PC-3 (cell line): Measurements from ENCODE around the gene TSHZ2. TPM values are rescaled to one million over a fixed set of nuclear protein-coding genes. Genes with fewer than 3 reads are reported as not detected.

ENCODE experiments used
- ATAC-seq: fragments of 200-7000 bp; cut with Tn5 transposase; 2 replicates; pipeline ENCODE4 v1.9.1; 2020; ENCODE audit warnings: mild to moderate bottlenecking, moderate library complexity
- BruUV-seq: library from RNA; stranded (reverse); fragments of 400-500 nt; replicated peaks from 2 replicates; lab custom pipeline; 2021; lab: Mats Ljungman, UMichigan
- CTCF ChIA-PET: fragments of 300-600 bp; sonication (Branson Sonifier 250); formaldehyde crosslinking; loops from one replicate; lab custom pipeline; 2022; ENCODE audit warnings: antibody characterized with exemption; lab: Charles Lee
- POLR2A ChIA-PET: fragments of 300-600 bp; sonication (Branson Sonifier 250); formaldehyde crosslinking; loops from one replicate; lab custom pipeline; 2022; ENCODE audit warnings: antibody characterized with exemption; ENCODE audit not compliant: unreplicated experiment; lab: Charles Lee
- DNase-seq: peaks from one replicate; pipeline ENCODE4 v3.0.0-alpha.2; 2015
- H2AFZ ChIP-seq: fragments of 300-600 bp; sonication (generic); 2 replicates; pipeline ENCODE4 v1.6.0; 2016; ENCODE audit warnings: antibody characterized with exemption, low read length
- H3F3A ChIP-seq: fragments of 300-600 bp; sonication (generic); one replicate; pipeline ENCODE4 v1.6.0; 2017; ENCODE audit warnings: antibody characterized with exemption, low read length, control low read depth, mild to moderate bottlenecking; ENCODE audit not compliant: unreplicated experiment
- H3K27ac ChIP-seq: fragments of 300-600 bp; sonication (generic); 2 replicates; pipeline ENCODE4 v1.5.1; 2016; ENCODE audit warnings: mild to moderate bottlenecking, low read length
- H3K27me3 ChIP-seq: fragments of 300-600 bp; sonication (generic); 2 replicates; pipeline ENCODE4 v1.6.1; 2016; ENCODE audit warnings: low read length, mixed read lengths
- H3K36me3 ChIP-seq: fragments of 300-600 bp; sonication (generic); 2 replicates; pipeline ENCODE4 v1.6.1; 2016; ENCODE audit warnings: low read depth, mixed run types, low read length, mixed read lengths
- H3K4me1 ChIP-seq: fragments of 300-600 bp; sonication (generic); 2 replicates; pipeline ENCODE4 v1.5.1; 2016; ENCODE audit warnings: low read length; ENCODE audit not compliant: insufficient read depth
- H3K4me2 ChIP-seq: fragments of 300-600 bp; sonication (generic); 2 replicates; pipeline ENCODE4 v1.6.0; 2016; ENCODE audit warnings: low read length
- H3K4me3 ChIP-seq: fragments of 300-600 bp; sonication (generic); 2 replicates; pipeline ENCODE4 v1.5.1; 2016; ENCODE audit warnings: mild to moderate bottlenecking, low read length, mixed read lengths
- H3K79me2 ChIP-seq: fragments of 300-600 bp; sonication (generic); 2 replicates; pipeline ENCODE4 v1.6.1; 2017; ENCODE audit warnings: low read length, mixed read lengths
- H3K9ac ChIP-seq: fragments of 300-600 bp; sonication (generic); 2 replicates; pipeline ENCODE4 v1.6.0; 2016; ENCODE audit warnings: mild to moderate bottlenecking, low read length
- H3K9me2 ChIP-seq: fragments of 300-600 bp; sonication (generic); replicated peaks from 2 replicates; pipeline ENCODE4 v1.6.1; 2016; ENCODE audit warnings: mixed run types, low read length, mixed read lengths
- H3K9me3 ChIP-seq: fragments of 300-600 bp; sonication (generic); 2 replicates; pipeline ENCODE4 v1.6.1; 2016; ENCODE audit warnings: low read length, mixed read lengths
- H4K20me1 ChIP-seq: fragments of 300-600 bp; sonication (generic); 2 replicates; pipeline ENCODE4 v1.6.1; 2016; ENCODE audit warnings: low read length, mixed read lengths
- EZH2 ChIP-seq: fragments of 300-600 bp; sonication (generic); IDR thresholded peaks from one replicate; pipeline ENCODE4 v1.6.1; 2017; ENCODE audit warnings: antibody characterized with exemption, mild to moderate bottlenecking, low read length; ENCODE audit not compliant: unreplicated experiment
- EZH2phosphoT487 ChIP-seq: fragments of 300-600 bp; sonication (generic); IDR thresholded peaks from 2 replicates; pipeline ENCODE4 v1.6.1; 2018; ENCODE audit warnings: mild to moderate bottlenecking, antibody characterized with exemption, low read length, borderline replicate concordance
- intact Hi-C: fragments of 100-400 bp; cut with micrococcal nuclease; formaldehyde crosslinking; loops from 2 replicates; pipeline ENCODE4 v1.9.0; 2023
- total RNA-seq: library from RNA; depleted of rRNA; stranded (reverse); fragments of >200 nt; gene quantifications from 2 replicates; pipeline ENCODE4 v1.2.3, GENCODE V29; 2014
- TF ChIP-seq, protein P1 (sequence below): fragments of 300-600 bp; sonication (generic); conservative IDR thresholded peaks from 2 replicates; pipeline ENCODE4 v1.5.1; 2017; ENCODE audit warnings: antibody characterized with exemption, low read depth, mild to moderate bottlenecking, low read length

The TSHZ2 gene
- total RNA-seq, 1 experiment from 2014 or later: not detected

DNA sequence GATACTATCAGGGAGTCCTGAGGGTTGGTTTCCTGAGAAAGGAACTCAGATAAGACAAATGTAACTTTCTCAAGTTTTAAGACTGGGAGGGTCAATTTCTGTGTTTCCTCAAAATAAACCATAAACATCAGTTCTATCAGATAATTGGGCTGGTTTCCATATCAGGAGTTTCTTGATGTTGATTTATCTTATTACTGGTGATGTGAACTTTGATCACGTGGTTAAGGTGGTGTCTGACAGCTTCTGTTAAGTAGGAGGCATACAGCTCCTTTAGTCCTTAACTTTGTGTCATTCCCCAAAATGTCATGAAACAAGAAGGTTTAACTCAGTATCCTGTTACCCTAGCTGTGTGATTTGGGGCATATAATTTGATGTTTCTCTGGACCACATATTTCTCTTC lies 476.3 kb downstream of the TSHZ2 start:
- H3K9me2 ChIP-seq: no peaks in the 10 kb centered on the region
- BruUV-seq: no TSS peak
- no peaks in the 10 kb centered on the region for H3K36me3 ChIP-seq
- ATAC-seq (no peak), DNase-seq (no peak)
- no peak overlapping the region for H3K4me3 ChIP-seq
- H3K9me3 ChIP-seq: peaks cover 14% of the 10 kb centered on the region; the same call in 1 of the 2 replicates
- no peaks in the 10 kb centered on the region for H3K4me1 ChIP-seq
- no peaks in the 10 kb centered on the region for H3F3A ChIP-seq
- no peak overlapping the region for H3K4me2 ChIP-seq
- no peak overlapping the region for H3K9ac ChIP-seq
- ChIA-PET POLR2A (no interaction called here), CTCF (no interaction called here)
- intact Hi-C loops: no loop called here
- no peaks in the 10 kb centered on the region for H4K20me1 ChIP-seq
- no peak for TF ChIP-seq EZH2phosphoT487
- H3K27me3 ChIP-seq: no peaks in the 10 kb centered on the region
- no peak overlapping the region for H3K27ac ChIP-seq
- H3K79me2 ChIP-seq: no peaks in the 10 kb centered on the region
- no peak overlapping the region for H2AFZ ChIP-seq

GRCh38 chr20:53448875-53449274 lies 476.7 kb downstream of the TSHZ2 start:
- intact Hi-C loops: no loop called here
- POLR2A ChIA-PET: no interaction called here
- no TSS peak for BruUV-seq

DNA sequence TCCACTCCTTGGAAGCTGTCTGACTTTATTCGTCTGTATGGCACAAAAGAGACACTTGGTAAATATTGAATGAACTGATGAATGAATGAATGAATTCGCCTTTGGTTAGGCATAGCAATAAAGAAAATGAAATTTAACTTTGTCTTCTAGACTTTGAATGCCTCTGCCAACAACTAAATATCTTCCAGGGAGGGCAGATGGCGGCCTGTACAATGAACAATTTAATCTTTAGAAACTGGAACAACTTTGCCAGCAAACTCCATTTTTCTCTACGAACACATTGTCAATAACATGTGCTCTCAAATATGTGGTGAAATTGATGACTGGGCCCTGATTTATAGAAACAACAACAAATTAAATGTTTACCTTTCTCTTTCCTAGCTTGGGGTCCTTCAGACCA lies 480.9 kb downstream of the TSHZ2 start:
- TF ChIP-seq EZH2phosphoT487 (no peak), EZH2 (no peak)
- TF ChIP-seq, protein P1, sequence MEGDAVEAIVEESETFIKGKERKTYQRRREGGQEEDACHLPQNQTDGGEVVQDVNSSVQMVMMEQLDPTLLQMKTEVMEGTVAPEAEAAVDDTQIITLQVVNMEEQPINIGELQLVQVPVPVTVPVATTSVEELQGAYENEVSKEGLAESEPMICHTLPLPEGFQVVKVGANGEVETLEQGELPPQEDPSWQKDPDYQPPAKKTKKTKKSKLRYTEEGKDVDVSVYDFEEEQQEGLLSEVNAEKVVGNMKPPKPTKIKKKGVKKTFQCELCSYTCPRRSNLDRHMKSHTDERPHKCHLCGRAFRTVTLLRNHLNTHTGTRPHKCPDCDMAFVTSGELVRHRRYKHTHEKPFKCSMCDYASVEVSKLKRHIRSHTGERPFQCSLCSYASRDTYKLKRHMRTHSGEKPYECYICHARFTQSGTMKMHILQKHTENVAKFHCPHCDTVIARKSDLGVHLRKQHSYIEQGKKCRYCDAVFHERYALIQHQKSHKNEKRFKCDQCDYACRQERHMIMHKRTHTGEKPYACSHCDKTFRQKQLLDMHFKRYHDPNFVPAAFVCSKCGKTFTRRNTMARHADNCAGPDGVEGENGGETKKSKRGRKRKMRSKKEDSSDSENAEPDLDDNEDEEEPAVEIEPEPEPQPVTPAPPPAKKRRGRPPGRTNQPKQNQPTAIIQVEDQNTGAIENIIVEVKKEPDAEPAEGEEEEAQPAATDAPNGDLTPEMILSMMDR: no peak
- Histone ChIP-seq H3K9me2 (no peaks in the 10 kb centered on the region), H3F3A (no peaks in the 10 kb centered on the region), H3K27ac (no peak overlapping the region), H3K9ac (no peak overlapping the region), H4K20me1 (no peaks in the 10 kb centered on the region), H3K4me2 (no peak overlapping the region), H3K9me3 (peaks cover 13% of the 10 kb centered on the region; the same call in 1 of the 2 replicates), H3K36me3 (no peaks in the 10 kb centered on the region), H3K27me3 (no peaks in the 10 kb centered on the region), H3K4me3 (no peak overlapping the region), H3K79me2 (no peaks in the 10 kb centered on the region), H3K4me1 (no peaks in the 10 kb centered on the region), H2AFZ (no peak overlapping the region)
- ChIA-PET CTCF (no interaction called here), POLR2A (no interaction called here)
- no peak for DNase-seq
- no TSS peak for BruUV-seq
- ATAC-seq: no peak
- intact Hi-C loops: no loop called here

More at GRCh38 chr20:53448875-53449274, 476.7 kb downstream of the TSHZ2 start:
- no peaks in the 10 kb centered on the region for H3K27me3 ChIP-seq
- H3K9me2 ChIP-seq: no peaks in the 10 kb centered on the region
- CTCF ChIA-PET: no interaction called here
- TF ChIP-seq, protein P1: no peak
- TF ChIP-seq EZH2phosphoT487 (no peak), EZH2 (no peak)
- H3K4me1 ChIP-seq: no peaks in the 10 kb centered on the region
- no peaks in the 10 kb centered on the region for H3K79me2 ChIP-seq
- no peak overlapping the region for H3K9ac ChIP-seq
- no peak overlapping the region for H3K4me2 ChIP-seq
- H3K4me3 ChIP-seq: no peak overlapping the region
- no peaks in the 10 kb centered on the region for H3K36me3 ChIP-seq
- peaks cover 14% of the 10 kb centered on the region; the same call in 1 of the 2 replicates for H3K9me3 ChIP-seq
- no peak overlapping the region for H3K27ac ChIP-seq
- no peak for ATAC-seq
- H3F3A ChIP-seq: no peaks in the 10 kb centered on the region
- H4K20me1 ChIP-seq: no peaks in the 10 kb centered on the region
- DNase-seq: no peak
- no peak overlapping the region for H2AFZ ChIP-seq
